Activated CD4-positive, alpha-beta T cell treated with anti-CD3 and anti-CD28 coated beads, Interleukin-2, amount 50 U/mL, for 24 hours (primary cell): Measurements from ENCODE around the gene ATG7.
"Not testable (repeated sequence)": the region's sequence is repeated elsewhere in the genome, so short reads cannot be mapped to it uniquely, and the experiment has no call there.

Experiments used
- DNase-seq, 2 donors: peaks; one replicate each; pipeline ENCODE4 v3.0.0-alpha.2; 2020; ENCODE audit warnings: low read depth in 1 of 2, low spot score in 1 of 2

ATG7 gene

DNA sequence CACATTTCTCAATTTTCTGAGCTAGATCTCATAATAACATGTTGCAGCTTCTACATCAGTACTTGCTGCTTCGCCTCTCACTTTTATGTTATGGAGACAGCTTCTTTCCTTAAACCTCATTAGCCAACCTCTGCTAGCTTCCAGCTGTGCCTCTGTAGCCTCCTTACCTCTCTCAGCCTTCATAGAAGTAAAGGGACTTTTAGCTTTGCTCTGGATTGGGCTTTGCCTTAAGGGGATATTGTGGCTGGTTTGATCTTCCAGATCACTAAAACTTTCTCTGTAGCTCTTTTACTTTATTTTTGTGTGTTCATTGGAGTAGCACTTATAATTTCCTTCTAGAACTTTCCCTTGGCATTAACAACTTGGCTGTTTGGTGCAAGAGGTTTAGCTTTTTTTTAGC is 150.1 kb downstream of the ATG7 start:
- DNase-seq, result no peak

DNA sequence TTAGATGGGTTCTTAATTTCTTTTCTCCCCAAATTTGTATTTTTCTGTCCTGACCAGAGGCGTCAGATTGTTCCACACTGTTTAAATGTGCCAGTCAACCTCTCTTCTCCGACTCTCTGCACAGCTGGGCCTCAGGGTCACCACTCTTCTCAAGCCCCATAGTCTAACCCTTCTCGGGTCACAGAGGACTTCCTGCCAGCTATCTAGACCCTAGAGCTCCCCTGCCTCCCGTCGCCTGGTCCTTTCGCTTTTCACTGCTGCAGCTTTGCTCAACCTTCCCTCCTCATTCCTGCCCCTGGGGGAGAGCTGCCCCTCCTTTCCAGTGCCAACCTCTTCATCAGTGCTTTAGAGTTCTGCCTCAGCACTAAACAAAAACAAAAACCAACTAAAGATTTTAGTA is 151.7 kb downstream of the ATG7 start:
- no peak for DNase-seq

DNA sequence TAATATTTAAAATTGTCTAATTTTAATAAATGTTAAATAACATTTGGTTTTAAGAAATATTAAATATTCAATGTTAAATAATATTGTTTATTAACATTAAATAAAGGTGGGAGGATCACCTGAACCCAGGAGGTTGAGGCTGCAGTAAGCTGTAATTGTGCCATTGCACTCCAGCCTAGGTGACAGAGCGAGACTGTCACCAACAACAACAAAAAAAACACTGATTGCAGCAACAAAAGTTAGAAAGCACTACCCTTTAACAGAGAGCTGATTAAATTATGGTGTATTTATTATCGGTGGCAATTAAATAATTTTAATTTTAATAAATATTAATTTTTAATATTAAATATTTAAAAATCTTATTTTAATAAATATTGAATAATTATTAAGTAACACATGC is 152.1 kb downstream of the ATG7 start:
- no peak for DNase-seq

DNA sequence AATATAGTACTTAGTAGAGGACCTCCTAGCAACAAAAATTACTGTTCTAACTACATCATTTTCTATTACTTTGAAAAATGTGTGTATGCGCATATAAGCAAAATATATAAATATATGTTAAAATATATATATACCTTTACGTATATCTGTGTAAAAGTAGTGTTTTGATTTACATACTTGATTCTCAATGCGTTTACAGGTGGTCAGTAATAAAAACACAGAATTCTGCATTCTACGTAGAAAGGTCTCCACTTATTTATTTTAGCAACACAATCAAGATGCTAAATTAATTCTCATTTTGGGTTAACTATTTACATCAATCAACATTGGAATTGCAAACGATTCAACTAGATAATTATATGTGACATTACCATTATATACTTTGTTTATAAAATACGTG is 158.0 kb downstream of the ATG7 start:
- DNase-seq, result no peak

DNA sequence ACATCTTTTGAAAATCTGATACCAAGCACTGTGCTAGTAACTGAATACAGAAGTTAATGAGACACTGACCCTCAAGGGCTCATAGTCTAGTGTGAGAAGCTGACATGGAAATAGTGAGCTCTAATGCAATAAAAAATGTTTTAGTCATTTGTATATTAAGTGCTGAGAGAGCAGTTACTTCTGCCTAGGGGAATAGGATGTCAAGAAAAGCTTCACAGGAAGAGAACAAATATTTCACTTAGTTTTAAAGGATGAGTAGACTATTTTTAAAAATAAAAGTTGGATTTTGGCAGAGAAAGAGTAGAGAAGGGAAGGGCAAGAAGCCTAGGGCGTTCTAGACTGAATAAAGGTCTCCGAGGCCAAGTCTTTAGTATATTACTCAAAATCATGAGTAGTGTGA is 158.4 kb downstream of the ATG7 start:
- no peak for DNase-seq

DNA sequence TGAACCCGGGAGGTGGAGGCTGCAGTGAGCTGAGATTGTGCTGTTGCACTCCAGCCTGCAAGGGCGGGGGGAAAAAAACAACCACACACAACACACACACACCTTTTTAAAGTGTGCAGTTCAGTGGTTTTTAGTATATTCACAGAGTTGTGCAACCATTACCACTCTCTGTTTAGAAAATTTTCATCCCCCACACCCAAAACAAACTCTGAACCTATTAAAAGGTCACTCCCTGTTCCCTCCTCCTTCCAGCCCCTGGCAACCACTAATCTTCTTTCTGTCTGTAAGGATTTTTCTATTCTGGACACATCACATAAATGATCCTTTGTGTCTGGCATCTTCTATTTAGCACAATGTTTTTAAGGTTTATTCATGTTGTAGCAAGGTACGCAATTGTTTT is 159.1 kb downstream of the ATG7 start:
- no peak for DNase-seq

DNA sequence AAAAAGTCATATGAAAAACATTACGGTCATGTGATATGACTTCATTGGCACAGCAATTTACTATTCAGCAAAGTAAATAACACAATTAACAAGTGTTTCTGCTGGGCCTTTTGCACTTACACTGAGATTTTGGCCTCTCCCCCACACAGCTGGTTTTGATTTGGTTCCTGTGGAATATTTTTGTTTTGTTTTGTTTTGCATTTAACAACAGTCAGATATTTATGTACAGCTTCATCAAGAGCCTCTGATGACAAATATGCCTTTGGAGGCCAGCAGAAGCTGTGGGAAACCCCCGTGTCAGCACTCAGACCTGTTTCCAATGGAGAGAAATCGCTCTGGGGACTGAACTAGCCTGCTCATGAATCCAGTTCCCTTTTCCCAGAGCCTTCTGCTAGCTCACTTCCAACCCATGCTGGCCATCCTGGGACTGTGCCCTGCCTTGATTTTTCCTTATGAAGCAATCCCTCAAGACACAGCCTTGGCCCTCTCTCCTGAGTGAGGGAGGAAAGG is 161.9 kb downstream of the ATG7 start:
- no peak for DNase-seq

DNA sequence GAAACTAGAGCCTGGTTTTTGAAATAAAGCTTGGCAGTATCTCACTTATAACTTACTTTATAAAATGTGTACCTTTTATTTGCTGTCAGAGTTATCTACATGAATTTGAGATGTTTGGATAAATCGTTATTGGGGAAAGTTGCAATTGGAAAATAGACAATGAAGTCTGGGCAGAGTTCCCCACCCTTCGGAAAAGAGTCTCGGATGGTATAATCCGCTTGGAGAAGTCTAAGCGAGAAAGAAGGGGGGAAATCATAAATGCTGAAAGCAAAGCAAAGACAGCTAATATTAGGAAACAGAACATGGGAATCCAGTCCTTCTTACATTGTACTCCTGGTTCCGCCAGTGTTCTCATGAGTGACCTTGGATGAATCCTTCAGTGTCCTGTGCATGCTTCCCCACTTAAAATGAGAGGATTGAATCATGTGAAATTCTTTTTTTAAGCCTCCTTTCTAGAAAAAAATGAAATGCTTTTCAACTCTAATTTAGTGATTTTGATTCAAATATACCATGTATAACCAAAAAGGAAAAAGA is 162.4 kb downstream of the ATG7 start:
- DNase-seq, result no peak

DNA sequence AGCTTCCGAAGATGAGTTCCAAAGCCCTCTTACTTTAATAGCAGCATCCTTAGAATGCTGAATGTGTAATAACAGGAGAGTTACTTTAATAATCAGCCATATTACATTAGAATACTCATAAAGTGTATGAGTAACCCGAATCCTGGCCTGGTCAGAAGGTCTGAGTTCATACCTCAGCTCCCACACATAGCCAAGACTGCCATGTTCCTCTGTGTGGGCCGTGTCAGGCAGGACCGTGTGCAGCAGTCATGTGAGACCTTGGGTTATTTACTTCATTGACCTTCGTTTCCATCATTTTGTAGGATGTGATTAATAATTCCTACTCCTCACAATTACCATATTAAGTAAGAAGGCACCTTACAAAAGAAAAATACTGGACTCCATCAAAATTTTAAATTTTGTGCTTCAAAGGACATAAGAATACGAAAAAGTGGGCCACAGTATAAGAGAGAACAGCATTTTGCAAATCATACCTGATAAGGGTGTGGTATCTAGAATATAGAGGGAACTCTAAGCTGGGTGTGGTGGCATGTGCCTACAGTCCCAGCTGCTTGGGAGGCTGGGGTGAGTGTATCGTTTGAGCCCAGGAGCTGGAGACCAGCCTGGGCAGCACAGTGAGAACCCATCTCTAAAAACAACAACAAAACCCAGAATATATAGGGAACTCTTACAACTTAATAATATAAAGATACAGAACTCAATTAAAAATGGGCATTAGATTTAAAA is 163.4 kb downstream of the ATG7 start:
- no peak for DNase-seq

DNA sequence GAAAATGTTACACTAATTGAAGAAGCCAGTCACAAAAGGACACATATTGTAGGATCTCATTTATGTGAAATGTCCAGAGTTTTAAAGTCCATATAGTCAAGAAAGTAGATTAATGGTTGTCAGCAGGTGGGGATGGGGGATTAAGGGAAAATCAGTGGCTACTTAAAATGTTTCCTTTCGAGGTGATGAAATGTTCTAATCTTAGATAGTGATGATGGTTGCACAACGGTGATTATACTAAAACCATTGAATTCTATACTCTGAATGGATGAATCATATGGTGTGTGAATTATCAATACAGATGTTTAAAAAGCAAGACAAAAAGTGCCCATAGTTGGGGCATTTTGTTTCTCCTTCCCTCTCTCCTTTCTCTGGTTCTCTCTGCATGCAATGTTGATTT is 164.6 kb downstream of the ATG7 start:
- DNase-seq, result no peak

DNA sequence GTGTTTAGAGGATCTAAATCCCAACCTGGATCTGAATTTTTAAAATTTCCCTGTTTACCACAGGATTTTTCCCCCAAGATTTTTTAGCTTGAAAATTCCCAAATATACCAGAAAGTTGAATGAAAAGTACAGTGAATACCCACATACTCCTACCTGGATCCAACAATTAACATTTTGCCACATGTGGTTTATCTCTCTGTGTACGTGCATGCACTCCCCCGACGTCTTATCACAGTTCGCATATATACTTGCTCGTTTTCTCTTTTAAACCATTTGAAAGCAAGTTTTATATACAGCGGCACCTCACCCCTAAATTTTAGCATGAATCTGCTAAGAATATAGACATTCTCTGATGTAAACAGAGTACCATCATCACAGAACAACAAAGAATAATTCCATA is 165.3 kb downstream of the ATG7 start:
- DNase-seq, result no peak

DNA sequence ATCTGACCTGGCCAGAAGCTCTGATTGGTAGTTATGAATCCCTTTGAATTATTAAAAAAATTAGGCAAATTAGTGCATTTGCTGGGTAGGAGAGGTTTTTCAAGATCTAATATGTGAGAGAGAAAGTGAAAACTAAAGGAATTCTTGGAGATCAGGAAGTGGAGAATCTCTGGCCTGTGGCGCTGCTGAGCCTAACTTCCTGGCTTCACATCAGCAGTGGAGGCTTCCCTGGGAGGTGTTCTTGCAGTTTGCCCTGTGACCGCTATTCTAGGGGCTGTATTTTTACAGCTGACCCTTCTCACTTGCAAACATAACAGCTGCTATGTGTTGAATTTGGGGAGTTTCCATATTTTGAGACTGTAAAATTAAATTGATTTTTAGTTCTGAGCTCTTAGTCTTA is 166.4 kb downstream of the ATG7 start:
- no peak for DNase-seq

DNA sequence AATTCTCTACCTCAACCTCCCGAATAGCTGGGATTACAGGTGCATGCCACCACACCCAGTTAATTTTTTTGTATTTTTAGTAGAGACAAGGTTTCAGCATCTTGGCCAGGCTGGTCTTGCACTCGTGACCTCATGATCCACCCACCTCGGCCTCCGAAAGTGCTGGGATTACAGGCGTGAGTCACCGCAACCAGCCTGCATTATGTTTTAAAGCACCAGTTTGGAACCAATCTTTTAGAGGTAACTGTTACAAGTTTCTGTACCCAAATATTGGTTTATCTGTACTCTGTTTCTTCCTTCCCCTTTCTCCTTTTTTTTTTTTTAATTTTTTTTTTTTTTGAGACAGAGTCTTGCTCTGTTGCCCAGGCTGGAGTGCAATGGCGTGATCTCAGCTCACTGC is 169.1 kb downstream of the ATG7 start:
- DNase-seq, result not testable (repeated sequence)

DNA sequence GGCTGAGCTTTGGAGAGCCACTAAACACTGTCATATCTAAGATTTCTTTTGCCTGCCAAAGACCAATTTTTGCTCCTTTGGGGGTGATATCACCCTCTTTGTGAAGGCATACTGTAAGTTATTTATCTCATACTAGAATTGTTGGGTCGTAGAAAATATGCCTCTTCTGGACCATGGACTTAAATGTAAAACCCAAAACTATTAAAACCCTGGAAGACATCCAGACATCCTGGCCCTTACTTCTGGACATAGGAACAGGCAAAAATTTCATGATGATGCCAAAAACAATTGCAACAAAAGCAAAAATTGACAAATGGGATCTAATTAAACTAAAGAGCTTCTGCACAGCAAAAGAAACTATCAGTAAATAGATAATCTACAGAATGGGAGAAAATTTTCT is 172.2 kb downstream of the ATG7 start:
- DNase-seq, result no peak

DNA sequence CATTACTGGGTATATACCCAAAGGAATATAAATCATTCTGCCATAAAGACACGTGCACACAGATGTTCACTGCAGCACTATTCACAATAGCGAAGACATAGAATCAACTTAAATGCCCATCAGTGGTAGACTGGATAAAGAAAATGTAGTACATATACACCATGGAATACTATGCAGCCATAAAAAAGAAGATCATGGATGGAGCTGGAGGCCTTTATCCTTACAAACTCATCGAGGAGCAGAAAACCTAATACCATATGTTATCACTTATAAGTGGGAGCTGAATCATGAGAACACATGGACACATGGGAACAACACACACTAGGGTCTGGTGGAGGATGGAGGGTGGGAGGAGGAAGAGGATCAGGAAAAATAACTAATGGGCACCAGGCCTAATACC is 173.0 kb downstream of the ATG7 start:
- DNase-seq, result not testable (repeated sequence)

DNA sequence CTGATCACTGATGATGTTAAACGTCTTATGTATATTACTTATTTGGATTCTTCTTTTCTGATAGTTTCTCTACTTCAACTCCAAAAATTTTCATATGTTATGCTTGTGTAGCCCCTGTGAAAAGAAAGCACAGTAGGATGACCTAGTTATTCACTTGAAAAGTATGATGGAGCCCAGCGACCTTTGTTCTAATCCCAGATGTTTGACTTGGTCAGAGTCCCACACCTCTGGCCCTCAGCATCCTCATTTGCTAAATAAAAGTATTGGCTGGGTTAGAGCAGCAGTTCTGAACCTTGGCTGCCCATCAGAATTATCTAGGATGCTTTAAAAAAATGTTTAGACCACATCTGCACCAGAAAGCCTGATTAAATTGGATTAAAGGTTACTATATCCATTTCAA is 173.7 kb downstream of the ATG7 start:
- no peak for DNase-seq

DNA sequence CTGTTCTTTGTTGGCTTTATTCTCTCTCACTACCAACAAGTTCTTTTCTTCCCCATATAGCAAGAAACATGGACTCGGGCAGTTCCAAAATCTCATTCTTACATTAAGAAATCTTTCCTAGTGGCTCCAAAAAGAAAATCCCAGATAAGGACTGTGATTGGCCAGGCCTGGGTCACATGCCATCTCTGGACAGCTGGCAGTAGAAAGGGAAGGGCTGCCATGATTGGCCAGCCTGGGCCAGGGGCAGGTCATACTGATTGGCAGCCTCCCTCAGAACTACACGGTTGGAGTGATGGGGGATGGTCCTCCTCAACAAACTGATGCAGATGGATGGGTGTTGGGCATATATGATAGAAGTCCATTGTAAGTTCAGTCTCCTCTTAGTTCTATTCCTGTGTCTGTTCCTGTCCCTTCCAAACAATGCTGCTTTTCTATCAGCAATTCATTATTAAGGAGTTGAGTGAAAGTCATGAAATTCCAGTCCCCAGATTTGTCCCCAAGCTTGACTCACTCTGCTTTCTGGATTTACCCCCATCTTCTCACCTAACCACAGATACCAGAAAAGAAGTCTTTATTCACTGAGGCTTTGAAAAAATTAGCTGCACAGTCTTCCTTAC is 175.5 kb downstream of the ATG7 start:
- no peak for DNase-seq

DNA sequence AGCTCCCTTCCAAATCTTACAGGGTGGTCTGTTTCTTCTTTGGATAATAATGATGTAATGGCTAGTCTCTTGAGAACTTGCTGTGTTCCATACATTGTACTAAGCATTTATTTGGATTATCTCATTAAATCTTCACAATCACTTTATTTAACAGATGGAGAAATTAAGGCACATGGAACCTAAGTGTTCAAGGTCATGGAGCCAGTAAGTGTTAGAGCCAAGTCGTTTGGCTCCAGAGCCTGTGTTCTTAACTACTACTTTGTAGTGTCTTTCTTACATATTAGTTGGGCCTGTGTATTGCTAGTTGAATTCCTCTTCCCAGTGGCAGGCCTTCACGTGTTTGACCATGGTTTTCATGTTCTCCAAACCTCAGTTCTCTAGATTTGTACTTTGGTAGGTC is 177.8 kb downstream of the ATG7 start:
- DNase-seq, result no peak

DNA sequence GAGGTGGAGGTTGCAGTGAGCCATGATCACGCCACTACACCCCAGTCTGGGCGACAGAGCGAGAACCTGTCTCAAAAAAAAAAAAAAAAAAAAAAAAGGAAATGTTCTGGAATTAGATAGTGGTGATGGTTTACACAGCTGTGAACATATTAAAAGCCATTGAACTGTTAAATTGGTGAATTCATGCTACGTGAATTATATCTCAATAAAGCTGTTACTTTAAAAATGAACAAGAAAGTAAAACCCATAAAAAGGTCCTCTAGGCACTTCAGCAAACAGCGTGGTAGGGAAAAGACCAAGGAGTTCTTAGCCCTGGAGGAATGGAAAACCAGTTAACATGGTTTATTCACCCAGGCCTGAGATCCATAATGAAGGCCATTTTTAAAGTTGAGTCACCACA is 180.1 kb downstream of the ATG7 start:
- no peak for DNase-seq

DNA sequence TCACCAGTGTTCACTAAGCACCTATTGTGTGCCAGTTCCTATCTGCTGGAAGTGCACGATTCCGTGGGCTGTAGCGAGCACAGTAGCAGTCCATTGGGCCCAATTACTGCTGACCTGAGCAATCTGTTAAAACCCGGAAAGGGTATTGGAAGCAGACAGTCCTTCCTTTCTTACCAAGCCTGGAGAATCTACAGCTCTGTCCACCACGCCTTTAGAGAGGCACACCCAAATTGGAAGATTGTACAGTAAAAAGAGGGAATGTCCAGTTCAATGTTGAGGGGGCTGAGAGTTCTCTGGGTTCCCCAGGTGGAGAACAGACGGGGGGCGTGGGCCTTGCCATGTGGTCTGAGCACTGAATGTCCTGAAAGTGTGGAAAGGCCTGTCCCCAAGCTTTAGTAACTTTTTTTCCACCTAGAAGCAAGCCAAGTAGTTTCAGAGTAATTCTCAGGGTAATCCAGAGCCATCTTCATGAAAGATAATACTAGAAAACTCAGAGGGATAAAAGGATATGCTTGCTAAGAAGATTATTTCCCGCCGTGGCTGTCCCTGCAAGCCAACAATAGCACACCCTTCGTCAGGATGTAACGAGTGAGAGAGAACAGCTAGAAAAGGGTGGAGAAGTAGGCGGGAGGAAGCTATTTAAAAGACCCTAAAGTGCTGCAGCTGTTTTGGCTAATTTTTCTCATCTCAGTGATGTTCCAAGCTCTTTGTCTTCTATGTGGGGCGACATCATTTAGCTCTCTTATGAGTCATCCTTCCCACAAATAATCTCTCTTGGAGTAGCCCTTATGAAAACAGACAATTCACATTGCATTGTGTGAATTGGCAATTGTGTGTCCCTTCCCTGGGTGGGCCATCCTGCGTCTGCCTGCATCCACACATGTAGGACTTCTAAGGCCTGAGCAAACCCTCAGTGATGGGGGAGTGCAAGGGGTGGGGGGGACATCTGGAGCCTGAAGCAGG is 181.0 kb downstream of the ATG7 start:
- no peak for DNase-seq

DNA sequence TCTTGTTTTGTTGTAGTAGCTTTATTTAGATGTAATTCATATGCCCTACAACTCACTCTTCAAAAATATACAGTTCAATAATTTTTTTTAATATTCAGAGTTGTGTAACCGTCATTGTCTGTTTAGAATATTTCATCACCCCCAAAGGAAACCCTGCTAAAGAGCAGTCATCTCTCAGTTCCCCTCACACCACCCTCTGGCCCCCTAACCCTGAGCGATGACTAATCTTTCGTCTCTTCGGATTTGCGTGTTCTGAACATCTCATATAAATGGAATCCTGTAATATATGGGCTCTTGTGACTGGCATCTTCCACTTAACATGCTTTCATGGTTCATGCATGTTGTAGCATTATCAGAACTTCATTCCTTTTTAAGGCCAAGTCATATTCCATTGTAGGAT is 183.8 kb downstream of the ATG7 start:
- no peak for DNase-seq

DNA sequence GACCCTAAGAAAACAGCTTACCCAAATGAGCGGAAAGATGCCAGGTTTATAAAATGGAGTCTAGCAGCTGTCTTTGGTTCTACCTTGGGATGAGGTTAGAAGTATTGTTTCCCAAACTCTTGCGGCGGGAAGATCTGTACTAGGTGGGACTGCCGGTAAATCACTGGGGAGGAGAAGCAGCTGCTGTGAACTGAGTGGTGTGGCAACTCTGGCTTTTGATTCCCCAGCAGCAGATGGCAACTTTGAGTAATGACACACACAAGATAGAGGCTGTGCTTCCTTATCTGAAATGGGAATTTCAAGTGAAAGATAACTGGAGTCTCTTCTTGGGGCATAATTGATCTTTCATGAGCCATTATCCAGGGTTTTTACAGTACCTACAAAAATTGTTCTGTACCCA is 184.9 kb downstream of the ATG7 start:
- no peak for DNase-seq
